HG03045 (cell line): ENCODE results near the gene KCNT2.
"Not testable (repeated sequence)": the region's sequence is repeated elsewhere in the genome, so short reads cannot be mapped to it uniquely, and the experiment has no call there.

Experiments used
- ATAC-seq: cut with Tn5 transposase; IDR thresholded peaks from one replicate; pipeline ENCODE4 v1.9.1; 2021; ENCODE audit warnings: mild to moderate bottlenecking, moderate library complexity; ENCODE audit not compliant: unreplicated experiment

The KCNT2 gene

DNA sequence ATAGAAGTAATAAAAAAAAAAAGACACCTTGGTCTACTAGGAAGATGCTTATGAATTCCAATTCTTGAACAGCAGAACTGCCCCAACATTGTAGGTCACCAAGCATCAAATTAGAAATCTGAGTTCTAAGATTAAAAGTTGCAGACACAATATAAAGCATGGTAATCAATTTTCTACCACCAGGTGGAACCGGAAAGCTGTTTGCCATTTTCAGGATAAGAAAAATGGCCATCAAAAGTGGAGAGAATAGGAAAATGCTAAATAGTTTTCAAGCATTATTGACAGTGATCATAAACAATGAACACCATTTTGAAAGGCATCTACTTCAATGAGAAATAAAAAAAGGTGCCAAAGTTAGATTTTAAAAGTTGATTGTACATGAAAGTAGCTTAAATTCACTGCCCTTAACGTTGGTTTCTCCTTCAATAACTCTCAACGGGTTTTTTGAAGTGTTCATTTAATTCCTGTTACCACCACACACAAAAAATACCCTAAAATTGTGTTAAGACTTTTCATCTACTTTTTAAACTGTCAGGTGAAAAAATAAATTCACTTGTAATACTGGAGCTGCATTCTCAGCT is 252.9 kb downstream of the KCNT2 start:
- no peak for ATAC-seq

GRCh38 chr1:196344453-196344852 is 263.8 kb downstream of the KCNT2 start:
- ATAC-seq, result no peak

GRCh38 chr1:196324345-196324744 is 283.9 kb downstream of the KCNT2 start:
- ATAC-seq, result no peak

DNA sequence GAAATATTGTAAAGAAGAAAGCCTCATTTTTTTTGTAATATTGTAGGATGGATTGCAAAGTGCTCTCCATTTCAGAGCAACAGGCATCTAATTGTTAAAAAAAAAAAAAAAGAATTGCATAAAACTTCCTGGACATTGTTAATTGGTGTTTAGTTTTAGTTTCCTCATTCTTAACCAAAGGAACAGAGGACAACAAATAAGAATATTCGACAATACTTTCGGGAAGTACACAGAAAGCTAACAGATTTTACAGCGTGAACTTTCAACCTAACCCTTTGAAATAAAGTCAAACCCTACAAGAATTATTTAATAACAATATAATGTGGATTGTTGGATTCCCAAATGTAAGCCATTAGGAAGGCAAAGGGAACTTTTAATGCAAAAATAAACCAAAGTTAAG is 284.4 kb downstream of the KCNT2 start:
- no peak for ATAC-seq

DNA sequence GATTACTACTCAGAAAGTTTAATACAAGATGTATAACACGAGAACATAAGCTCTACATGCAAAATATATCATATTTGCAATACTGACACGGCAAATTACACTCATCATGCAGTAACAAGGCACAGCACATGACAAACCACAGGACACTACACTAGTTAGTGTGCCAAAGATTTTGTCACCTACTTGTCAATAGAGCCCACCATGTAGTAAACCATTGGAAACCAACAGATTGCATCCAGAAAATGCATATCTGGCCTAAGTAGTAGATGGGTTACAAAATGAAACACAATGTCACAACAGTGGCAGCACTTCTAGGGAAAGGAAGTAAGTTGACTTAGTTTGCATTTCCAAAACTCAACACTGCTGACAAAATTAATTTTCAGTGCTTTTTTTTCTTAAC is 288.9 kb downstream of the KCNT2 start:
- no peak for ATAC-seq

DNA sequence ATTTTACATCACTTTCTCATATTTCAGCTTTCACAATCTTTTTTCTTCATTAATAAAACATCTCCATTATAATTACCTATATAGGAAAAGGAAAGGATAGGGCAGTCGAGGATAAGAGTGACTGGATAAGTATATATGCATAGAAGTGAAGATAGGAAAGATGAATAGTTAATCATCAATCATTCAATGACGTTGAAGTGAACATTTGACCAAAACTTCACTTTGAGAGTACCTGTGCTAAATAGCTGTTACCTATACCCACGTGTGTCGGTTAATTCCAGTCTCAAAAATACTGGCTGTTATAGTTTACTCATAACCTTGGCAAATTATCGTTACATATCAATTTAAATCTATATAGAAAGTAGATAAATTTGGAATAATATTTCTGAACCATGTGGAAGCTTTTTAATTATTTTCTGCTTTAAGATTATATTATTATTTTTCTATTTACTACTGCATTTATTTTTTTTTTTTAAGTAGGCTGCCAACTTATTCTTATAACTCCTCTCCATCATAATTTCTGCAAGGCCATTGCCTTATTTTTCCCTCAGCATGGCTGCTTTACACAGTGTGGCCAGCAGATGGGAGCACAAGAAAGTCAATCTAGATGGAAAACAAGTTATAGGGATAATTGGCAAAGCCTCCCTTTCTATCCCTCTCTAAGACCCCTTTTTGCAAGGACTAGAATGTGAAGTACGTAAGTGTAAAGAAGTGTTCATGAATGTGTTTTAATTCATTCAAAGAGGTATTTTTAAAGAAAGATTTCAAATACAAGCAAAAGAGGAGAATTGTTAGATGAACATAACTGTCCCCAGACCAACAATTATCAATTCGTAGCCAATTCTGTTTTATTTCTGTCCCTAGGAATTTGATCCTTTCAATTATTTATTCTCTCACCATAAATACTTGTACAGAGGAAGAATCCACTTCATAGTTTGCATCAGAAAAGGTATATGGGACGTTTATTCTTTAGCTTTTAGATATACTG is 290.4 kb downstream of the KCNT2 start:
- ATAC-seq, result no peak

GRCh38 chr1:196312739-196313138 is 295.5 kb downstream of the KCNT2 start:
- ATAC-seq, result no peak

GRCh38 chr1:196309386-196309785 is 298.9 kb downstream of the KCNT2 start:
- ATAC-seq, result no peak

GRCh38 chr1:196308176-196308575 is 300.1 kb downstream of the KCNT2 start:
- ATAC-seq, result no peak

DNA sequence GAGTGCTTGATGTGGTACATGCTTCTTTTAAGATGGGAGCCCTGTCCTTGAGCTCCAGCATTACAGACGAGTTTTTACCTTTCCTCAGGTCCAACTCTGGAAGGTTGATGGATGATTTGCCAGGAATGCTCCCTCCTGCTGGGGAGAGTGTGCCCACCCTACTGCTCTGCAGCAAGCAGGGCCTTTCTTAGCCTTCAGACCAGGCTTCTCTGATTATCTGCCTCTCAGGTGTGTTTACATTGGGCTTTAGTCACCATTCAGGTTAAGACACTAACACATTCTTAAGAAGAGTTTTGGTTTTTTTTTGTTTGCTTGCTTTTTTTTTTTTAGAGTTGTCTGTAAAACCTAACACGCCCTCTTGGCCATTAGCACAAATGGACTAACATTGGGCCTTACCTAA is 301.8 kb downstream of the KCNT2 start:
- ATAC-seq, result no peak

- no peak for ATAC-seq
Observed at GRCh38 chr1:196305216-196305615, 303.0 kb downstream of the KCNT2 start.

DNA sequence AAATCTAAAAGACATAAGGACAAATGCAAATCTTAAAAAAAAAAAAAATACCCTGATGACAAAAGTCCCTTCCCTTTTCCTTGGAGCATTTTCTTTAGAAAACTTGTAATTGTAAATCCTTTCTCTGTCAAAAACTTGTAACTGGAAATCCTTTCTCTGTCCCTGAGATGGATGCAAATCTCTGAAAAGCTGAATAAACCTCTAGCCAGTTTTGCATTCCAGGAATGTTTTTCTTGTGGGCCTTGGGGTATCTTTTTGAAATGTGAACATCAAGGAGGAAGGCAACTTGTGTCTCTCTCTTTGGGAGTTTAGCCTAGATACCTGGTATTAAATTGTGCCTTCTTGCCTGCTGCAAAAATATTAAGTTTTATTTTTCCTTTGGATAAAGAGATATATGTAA is 305.3 kb downstream of the KCNT2 start:
- no peak for ATAC-seq

GRCh38 chr1:196302420-196302819 is 305.8 kb downstream of the KCNT2 start:
- ATAC-seq, result no peak

GRCh38 chr1:196295766-196296165 is 312.5 kb downstream of the KCNT2 start:
- ATAC-seq, result no peak

- no peak for ATAC-seq
Observed at GRCh38 chr1:196278816-196279215, 329.4 kb downstream of the KCNT2 start.

- no peak for ATAC-seq
Observed at GRCh38 chr1:196277860-196278259, 330.4 kb downstream of the KCNT2 start.

DNA sequence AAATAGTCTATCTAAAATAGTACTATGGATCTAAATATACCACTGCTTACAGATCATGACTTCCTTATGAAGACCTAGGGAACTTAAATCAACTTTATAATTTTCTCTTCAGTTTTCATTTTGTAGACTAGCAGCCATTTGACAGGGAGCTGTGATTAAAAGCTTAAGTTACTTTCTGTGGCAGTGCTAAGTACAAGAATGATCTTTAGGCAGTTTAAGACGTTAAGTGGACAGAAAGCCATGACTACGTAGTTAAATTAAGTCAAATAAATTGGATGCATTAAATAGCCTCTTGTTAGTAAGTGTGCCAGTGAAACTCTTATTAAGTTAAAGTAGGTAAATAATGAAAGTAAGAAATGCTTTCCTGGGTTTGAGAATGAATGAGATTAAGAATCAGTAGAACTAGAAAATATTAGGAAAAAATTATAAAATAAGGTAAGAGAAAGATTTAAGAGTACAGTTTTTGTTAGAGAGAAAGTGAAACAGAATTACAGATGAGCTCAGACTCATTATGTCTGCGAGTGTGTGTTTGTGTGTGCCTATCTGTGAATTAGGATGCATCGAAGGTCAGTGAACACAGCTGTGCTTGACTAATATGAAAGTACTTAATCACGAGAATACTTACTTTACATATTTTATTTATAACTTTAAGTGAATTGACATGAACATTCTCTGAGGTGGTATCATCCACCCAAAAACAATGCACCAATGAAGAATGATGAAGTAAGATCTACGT is 336.9 kb downstream of the KCNT2 start:
- no peak for ATAC-seq

DNA sequence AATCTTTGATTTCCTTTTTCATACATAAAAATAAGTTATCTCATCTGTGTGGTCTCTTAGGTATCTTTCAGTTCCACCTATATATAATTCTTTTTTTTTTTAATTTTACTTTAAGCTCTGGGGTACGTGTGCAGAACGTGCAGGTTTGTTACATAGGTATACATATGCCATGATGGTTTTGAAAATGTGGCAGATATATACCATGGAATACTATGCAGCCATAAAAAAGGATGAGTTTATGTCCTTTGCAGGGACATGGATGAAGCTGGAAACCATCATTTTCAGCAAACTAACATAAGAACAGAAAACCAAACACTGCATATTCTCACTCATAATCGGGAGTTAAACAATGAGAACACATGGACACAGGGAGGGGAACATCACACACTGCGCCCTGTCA is 345.2 kb downstream of the KCNT2 start:
- not testable (repeated sequence) for ATAC-seq

GRCh38 chr1:196260270-196260669 is 348.0 kb downstream of the KCNT2 start:
- no peak for ATAC-seq

DNA sequence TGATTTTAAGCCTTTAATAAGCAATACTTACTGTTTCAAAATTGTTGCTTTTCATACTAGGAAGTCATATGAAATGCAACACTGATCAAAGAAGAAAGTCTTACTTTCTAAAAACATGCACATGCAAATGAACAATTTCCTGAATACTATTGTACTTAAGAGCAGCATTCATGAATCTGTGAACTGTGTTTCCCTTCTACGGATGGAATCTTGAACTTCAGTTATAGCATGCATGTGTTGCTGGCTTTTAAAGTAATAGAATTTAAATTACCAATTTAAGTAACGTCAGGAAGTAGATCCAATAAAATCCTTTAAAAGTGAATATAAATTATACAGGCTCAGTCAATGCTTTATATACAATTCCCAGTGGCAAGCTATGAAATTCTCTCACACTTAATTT is 348.9 kb downstream of the KCNT2 start:
- ATAC-seq, result no peak

DNA sequence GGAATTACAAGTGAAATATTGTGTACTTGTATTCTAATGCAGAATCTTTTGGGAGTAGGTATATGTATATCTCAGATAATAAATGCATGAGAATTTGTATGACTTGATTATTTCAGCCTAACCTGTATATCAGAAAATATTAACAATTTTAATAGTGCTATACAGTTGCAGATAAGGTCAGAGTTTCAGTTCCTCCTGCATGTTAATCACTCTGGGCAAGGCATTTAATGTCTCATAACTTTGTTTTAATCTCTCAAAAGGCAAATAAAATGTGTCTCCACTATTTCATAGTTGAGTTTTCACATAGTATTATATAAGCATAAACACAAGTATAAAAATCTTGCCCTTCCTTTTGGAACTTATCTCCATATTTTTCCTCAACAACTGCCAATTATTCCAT is 352.5 kb downstream of the KCNT2 start:
- ATAC-seq, result no peak

DNA sequence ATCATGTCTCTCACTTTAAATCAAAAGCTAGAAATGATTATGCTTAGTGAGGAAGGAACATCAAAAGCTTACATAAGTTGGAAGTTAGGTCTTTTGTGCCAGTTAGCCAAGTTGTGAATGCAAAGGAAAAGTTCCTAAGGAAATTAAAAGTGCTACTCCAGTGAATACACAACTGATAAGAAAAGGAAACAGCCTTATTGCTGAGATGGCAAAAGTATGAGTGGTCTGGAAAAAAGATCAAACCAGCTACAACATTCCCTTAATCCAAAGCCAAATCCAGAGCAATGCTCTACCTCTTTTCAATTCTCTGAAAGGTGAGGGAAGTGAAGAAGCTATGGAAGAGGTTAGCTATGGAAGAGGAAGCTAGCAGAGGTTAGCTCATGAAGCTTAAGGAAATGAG is 378.7 kb downstream of the KCNT2 start:
- no peak for ATAC-seq
